NCI-H2196 treated with DMSO at 0.1 percent for 48 hours (cell line): ENCODE data around the gene ARFGAP1.
"Not testable (repeated sequence)": the region's sequence is repeated elsewhere in the genome, so short reads cannot be mapped to it uniquely, and the experiment has no call there.

ENCODE experiments used
- DNase-seq: peaks from one replicate; lab custom pipeline; 2025; ENCODE audit not compliant: unreplicated experiment; lab: John Stamatoyannopoulos, UW

ARFGAP1 gene

DNA sequence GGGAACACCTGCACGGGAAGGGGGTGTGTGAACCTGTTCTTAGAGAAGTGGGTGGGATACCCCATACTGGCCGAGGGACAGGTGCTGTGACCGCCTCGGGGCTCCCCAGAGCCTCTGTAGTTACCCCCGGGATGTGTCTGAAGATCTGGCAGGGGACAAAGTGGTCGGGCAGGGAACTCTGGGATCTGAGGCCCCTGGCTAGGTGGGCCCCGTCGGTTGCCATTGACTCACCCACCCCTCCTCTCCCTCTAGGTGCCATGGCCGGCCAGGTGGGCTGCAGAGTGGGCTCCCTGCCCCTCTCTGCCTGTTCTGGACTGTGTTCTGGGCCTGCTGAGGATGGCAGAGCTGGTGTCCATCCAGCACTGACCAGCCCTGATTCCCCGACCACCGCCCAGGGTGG, 32.6 kb upstream of the ARFGAP1 start:
- DNase-seq, result no peak

GRCh38 chr20:63241272-63241671, 31.3 kb upstream of the ARFGAP1 start:
- DNase-seq, result peak; percentile 43

DNA sequence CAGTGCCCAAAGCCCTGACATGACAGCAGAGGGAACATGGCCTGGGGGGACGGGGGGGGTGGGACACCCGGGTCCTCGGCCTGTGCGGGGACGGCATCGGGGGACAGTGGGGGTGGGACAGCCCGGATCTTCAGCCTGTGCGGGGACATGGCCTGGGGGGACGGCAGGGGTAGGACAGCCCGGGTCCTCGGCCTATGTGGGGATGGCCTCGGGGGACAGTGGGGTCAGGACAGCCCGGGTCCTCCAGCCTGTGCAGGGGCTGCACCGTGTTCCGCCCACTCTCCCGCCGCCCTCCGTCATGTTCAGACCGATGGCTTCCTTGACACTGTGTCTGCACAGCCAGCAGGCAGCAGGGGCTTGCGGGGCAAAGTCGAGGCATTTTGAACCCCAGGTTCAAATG, 29.9 kb upstream of the ARFGAP1 start:
- DNase-seq, result no peak

GRCh38 chr20:63243604-63244247, 28.9 kb upstream of the ARFGAP1 start:
- DNase-seq, result no peak

- DNase-seq, result no peak
Measured at GRCh38 chr20:63244468-63244867, 28.1 kb upstream of the ARFGAP1 start.

GRCh38 chr20:63246490-63247288, 25.9 kb upstream of the ARFGAP1 start:
- DNase-seq, result no peak

DNA sequence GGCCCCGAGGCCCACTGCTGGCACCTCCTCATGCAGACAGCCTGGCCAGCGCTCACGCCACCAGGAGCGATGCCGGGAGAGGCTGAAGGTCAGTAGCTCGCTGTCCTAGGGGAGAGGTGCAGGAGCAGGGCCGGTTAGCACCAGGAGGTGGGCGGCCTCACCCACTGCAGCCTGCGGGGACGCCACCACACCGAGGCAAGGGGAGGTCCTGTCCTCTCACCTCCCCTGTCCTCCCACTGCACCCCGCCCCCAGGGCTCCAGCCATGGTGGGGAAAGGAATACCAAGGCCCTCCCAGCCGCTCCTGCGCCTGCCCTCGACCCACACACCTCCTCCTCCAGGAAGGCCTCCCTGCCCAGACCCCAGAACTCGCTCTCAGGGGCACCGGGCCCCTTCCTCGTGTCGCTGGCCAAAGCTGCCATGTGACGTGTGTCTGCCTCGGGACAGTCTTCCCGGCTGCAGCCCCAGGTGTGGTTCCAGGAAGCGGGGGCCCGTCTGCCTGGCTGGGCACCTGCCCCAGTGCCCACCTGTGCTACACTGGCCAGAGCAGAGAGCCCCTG, 24.9 kb upstream of the ARFGAP1 start:
- DNase-seq, result no peak

- no peak for DNase-seq
Measured at GRCh38 chr20:63248835-63249591, 23.6 kb upstream of the ARFGAP1 start.

DNA sequence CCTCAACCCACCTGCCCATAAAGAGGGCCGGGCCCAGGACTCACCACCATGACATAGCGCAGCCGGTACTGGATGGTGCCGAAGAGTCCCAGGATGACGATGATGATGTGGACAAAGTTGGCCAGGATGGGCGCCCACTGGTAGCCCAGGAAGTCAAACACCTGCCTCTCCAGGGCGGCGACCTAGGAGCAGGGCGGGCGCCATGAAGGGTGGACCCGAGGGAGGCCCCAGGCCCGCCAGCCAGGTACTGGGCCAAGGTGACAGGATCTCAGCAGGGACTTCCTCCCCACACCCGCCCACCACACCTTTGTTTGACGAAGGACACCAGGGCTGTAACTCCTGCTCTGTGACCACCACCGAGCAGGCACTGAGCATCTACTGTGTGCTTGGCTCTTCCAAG, 22.7 kb upstream of the ARFGAP1 start:
- no peak for DNase-seq

GRCh38 chr20:63251350-63251749, 21.3 kb upstream of the ARFGAP1 start:
- not testable (repeated sequence) for DNase-seq

DNA sequence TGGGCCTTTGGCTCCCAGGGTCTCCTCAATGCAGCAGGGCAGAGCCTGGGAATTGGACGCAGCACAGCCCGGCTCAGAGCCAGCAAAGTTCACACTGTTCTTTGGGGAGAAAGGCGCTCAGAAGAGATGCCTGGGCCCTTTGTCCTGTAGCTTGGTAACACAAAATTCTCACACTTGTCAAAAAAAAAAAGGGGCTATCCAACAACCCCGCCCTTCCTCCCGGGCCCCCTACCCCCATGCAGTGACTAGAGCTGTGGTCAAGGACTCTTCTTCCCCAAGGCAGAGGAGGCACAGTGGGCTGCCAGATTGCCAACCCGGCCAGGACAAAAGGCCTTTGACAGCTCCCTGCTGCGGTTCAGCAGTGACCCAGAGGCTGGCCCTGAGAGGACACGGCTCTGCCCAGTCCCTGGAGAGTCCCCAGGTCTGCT, 20.3 kb upstream of the ARFGAP1 start:
- DNase-seq, result no peak

DNA sequence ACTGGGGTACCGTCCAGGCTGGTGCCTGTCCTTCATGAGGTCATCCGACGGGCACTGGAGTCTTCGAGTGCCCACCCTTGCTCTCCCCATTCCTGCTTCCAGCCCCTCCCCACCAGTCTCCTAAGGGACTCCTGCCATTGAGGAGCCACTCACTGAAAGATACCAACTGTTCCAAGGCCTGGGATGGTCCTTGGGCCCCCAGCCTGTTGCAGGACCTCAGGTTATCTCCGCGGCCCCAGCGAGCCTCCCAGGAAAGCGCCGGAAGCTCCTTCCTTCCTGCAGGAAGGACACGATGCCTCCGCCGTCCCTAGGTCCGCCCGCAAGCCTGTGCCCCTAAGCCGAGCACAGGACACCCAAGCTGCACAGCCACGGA, 19.6 kb upstream of the ARFGAP1 start:
- no peak for DNase-seq

GRCh38 chr20:63253438-63254231, 19.0 kb upstream of the ARFGAP1 start:
- no peak for DNase-seq

DNA sequence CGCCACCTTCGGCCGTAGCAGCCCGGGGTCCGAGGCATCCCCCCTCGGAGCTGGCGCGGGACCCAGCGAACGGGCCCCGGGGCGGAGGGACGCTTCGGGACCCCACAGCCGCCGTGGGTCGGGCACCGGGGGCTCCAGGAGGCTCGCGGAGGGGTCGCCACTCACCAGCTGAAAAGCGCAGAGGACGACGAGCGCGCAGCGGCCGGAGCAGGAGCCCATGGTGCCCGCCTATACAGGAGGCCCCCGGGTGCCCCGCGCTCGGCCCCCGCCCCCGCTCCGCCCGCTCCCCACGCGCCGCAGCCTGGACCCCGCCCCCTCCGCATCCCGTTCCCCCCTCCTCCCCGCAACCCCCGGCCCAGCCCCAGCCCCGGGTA, 18.4 kb upstream of the ARFGAP1 start, which contains the start of gene NKAIN4:
NKAIN4 (minus strand) TSS at position 232 of the 374 bp plus-strand sequence; CDS start at position 219, 13 bp downstream.
- DNase-seq, result no peak

GRCh38 chr20:63254606-63255384, 17.8 kb upstream of the ARFGAP1 start:
- DNase-seq, result no peak

DNA sequence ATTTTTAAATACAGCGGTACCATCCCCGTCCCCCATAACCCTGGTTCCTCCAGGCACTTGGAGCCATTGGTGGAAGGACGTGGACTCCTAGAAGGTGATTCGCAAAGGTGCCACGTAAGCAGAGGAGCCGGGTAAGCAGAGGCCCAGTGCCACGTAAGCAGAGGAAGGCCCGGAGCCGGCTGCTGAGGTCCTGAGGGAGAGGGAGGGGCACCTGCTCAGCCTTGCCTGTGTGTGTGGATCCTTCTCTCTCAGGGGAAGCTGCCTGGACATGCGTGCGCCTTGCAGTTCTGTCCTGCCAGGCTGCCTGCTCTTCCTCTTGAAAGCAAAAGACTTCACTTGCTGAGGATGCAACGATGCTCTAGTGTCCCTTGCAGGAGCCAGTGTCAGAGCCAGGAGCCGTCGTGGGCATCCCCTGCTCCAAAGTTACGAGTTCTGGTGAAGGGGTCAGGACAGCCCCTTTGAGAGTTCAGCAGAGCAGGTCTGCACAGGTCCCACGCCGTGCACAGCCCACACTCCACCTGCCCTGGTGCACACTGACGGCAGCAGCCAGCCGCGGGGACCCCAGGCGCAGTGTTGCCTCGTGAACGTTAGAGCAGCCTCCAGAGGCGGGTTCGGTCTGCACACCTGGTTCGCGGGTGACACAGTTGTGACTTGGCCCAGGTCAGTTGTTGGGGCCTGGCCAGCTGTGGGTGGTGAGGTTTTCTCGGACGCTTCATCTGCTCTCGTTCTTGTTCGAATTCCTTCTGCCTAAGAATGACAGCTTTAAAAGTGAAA, 16.5 kb upstream of the ARFGAP1 start:
- no peak for DNase-seq

DNA sequence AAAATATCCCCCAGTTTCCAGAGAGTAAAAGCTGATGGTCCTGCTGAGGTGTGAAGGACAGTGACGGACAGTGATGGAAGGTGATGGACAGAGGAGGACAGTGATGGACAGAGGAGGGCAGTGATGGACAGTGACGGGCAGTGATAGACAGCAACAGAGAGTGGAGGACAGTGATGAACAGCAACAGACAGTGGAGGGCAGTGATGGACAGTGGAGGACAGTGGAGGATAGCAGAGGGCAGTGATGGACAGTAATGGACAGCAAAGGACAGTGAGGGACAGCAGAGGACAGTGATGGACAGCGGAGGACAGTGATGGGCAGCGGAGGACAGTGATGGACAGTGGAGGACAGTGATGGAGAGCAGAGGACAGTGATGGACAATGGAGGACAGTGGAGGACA, 15.7 kb upstream of the ARFGAP1 start:
- no peak for DNase-seq

- no peak for DNase-seq
Measured at GRCh38 chr20:63257629-63258028, 15.0 kb upstream of the ARFGAP1 start.

GRCh38 chr20:63258781-63259180, 13.8 kb upstream of the ARFGAP1 start:
- no peak for DNase-seq
